B cell (primary cell): ENCODE measurements around the gene CDK10. TPM values are rescaled to one million over a fixed set of nuclear protein-coding genes. Genes with fewer than 3 reads are reported as not detected.

Experiments used
- ATAC-seq: fragments of 200-7000 bp; cut with Tn5 transposase; one replicate; pipeline ENCODE4 v1.10.0; 2021; ENCODE audit warnings: low read depth, mild to moderate bottlenecking, moderate number of reproducible peaks, moderate library complexity
- CTCF ChIA-PET: fragments of 350-600 bp; sonication (Branson Sonifier 250); formaldehyde crosslinking; loops from one replicate; lab custom pipeline; 2021; ENCODE audit warnings: antibody characterized with exemption, inconsistent platforms; lab: Charles Lee
- POLR2A ChIA-PET: fragments of 350-600 bp; sonication (Branson Sonifier 250); formaldehyde crosslinking; loops from one replicate; lab custom pipeline; 2021; ENCODE audit warnings: antibody characterized with exemption; lab: Charles Lee
- DNase-seq: peaks from one replicate; pipeline ENCODE4 v3.0.0; 2013
- H2AFZ ChIP-seq: 2 replicates; pipeline ENCODE4 v1.6.1; 2012; ENCODE audit warnings: mild to moderate bottlenecking, low read depth, low read length; ENCODE audit not compliant: insufficient read depth, poor library complexity, severe bottlenecking
- H3K27ac ChIP-seq, 2 donors: 1 replicate in 1 of 2; 2 replicates in 1 of 2; pipeline ENCODE4 v1.5.1; 2012 to 2013; ENCODE audit warnings: low read length in 2 of 2, mild to moderate bottlenecking in 2 of 2, moderate library complexity in 1 of 2
- H3K27me3 ChIP-seq, 4 experiments: fragments of 200-600 bp in 1 of 4; sonication (generic) in 1 of 4; replicated peaks in 1 of 4; 1 replicate in 2 of 4; 2 replicates in 2 of 4; pipeline versions ENCODE4 v1.6.1 to v1.7.0; 2013 to 2016; ENCODE audit warnings: low read length in 3 of 4, mild to moderate bottlenecking in 2 of 4, mixed read lengths in 1 of 4, moderate library complexity in 1 of 4; ENCODE audit not compliant: insufficient read depth in 4 of 4, control insufficient read depth in 3 of 4; ENCODE audit errors: control extremely low read depth in 1 of 4
- H3K36me3 ChIP-seq, 2 experiments: replicated peaks in 1 of 2; 1 replicate in 1 of 2; 2 replicates in 1 of 2; pipeline versions ENCODE4 v1.6.1 to v1.7.1; 2013; ENCODE audit warnings: low read length in 1 of 2; ENCODE audit not compliant: insufficient read depth in 2 of 2, control insufficient read depth in 1 of 2; ENCODE audit errors: control extremely low read depth in 1 of 2, extremely low read depth in 1 of 2
- H3K4me1 ChIP-seq, 2 donors: fragments of 200-600 bp in 1 of 2; sonication (generic) in 1 of 2; 1 replicate in 1 of 2; 2 replicates in 1 of 2; pipeline versions ENCODE4 v1.5.1 to v1.6.1; 2013 to 2017; ENCODE audit warnings: low read length in 2 of 2; ENCODE audit not compliant: control insufficient read depth in 2 of 2, insufficient read depth in 2 of 2
- H3K4me2 ChIP-seq: replicated peaks from 2 replicates; pipeline ENCODE3; 2012; ENCODE audit warnings: mild to moderate bottlenecking, low read depth, low read length; ENCODE audit not compliant: poor library complexity, severe bottlenecking
- H3K4me3 ChIP-seq, 5 experiments: fragments of 200-600 bp in 1 of 5; sonication (generic) in 1 of 5; 1 replicate in 3 of 5; 2 replicates in 2 of 5; pipeline versions ENCODE4 v1.5.1 to v1.7.0; 2011 to 2016; ENCODE audit warnings: low read length in 4 of 5, mild to moderate bottlenecking in 4 of 5, low read depth in 2 of 5, control low read depth in 1 of 5, moderate library complexity in 1 of 5; ENCODE audit not compliant: insufficient read depth in 1 of 5; ENCODE audit errors: control extremely low read depth in 1 of 5, extremely low read depth in 1 of 5
- H3K79me2 ChIP-seq: fragments of 200-600 bp; sonication (generic); one replicate; pipeline ENCODE4 v1.6.0; 2016; ENCODE audit warnings: low read length; ENCODE audit not compliant: control insufficient read depth, insufficient read depth
- H3K9ac ChIP-seq: fragments of 200-600 bp; sonication (generic); 2 replicates; pipeline ENCODE4 v1.6.1; 2017; ENCODE audit warnings: mild to moderate bottlenecking, low read length, moderate library complexity
- H3K9me3 ChIP-seq, 3 donors: one replicate each; pipeline versions ENCODE4 v1.6.1 to v1.7.1; 2013; ENCODE audit warnings: low read length in 2 of 3; ENCODE audit not compliant: control insufficient read depth in 2 of 3, insufficient read depth in 1 of 3; ENCODE audit errors: control extremely low read depth in 1 of 3
- H4K20me1 ChIP-seq: 2 replicates; pipeline ENCODE4 v1.6.0; 2012; ENCODE audit warnings: mild to moderate bottlenecking, low read length; ENCODE audit not compliant: insufficient read depth, control insufficient read depth, poor library complexity, severe bottlenecking
- H3K27ac Mint-ChIP-seq: one replicate; pipeline ENCODE4 v1.8.0; 2021; ENCODE audit warnings: mixed read lengths
- H3K27me3 Mint-ChIP-seq: one replicate; pipeline ENCODE4 v1.8.0; 2021; ENCODE audit warnings: mixed read lengths
- H3K4me1 Mint-ChIP-seq: one replicate; pipeline ENCODE4 v1.8.0; 2021; ENCODE audit warnings: mixed read lengths
- H3K4me3 Mint-ChIP-seq: one replicate; pipeline ENCODE4 v1.8.0; 2021; ENCODE audit warnings: mixed read lengths
- H3K9me3 Mint-ChIP-seq: one replicate; pipeline ENCODE4 v1.8.0; 2022; ENCODE audit warnings: mixed read lengths; ENCODE audit not compliant: insufficient read depth
- CTCF ChIP-seq: fragments of 200-600 bp; IDR thresholded peaks from one replicate; pipeline ENCODE4 v1.8.0; 2022; ENCODE audit warnings: antibody characterized with exemption, mild to moderate bottlenecking
- EZH2 ChIP-seq: IDR thresholded peaks from 2 replicates; pipeline ENCODE4 v1.6.1; 2012; ENCODE audit warnings: borderline replicate concordance, low read depth, mild to moderate bottlenecking, moderate library complexity, low read length; ENCODE audit not compliant: insufficient read depth, poor library complexity, severe bottlenecking
- WGBS: methylation state at CpG from one replicate; pipeline ENCODE4 v1.1.5; 2013; ENCODE audit warnings: missing lambda C conversion rate; ENCODE audit not compliant: insufficient coverage; 5-methylcytosine and 5-hydroxymethylcytosine counted together
- intact Hi-C: fragments of 100-400 bp; cut with micrococcal nuclease; formaldehyde crosslinking; loops from one replicate; pipeline ENCODE4 v1.10.0; 2022
- polyA plus RNA-seq: library from polyadenylated mRNA; depleted of rRNA; stranded (reverse); fragments of >200 nt; gene quantifications from 2 replicates; pipeline ENCODE4 v1.2.3, GENCODE V29; 2012
- total RNA-seq, 2 donors: library from RNA; stranded (reverse); fragments of 120-200 nt in 1 of 2; gene quantifications; 1 replicate in 1 of 2; 2 replicates in 1 of 2; pipeline versions ENCODE4 v1.2.3 to v1.2.4, GENCODE V29; 2013 to 2022

CDK10 gene
- total and polyA plus RNA-seq, 2 donors (not counting 1 experiment from before 2014, with no cell fraction given) = 114 to 145 TPM

GRCh38 chr16:89672177-89672941, 14.1 kb upstream of the CDK10 start:
- peaks cover 3% of the 10 kb centered on the region for H3K4me1 Mint-ChIP-seq
- CTCF ChIA-PET = no interaction called here
- H3K27me3 Mint-ChIP-seq = no peaks in the 10 kb centered on the region
- Histone ChIP-seq H4K20me1 (no peaks in the 10 kb centered on the region), H3K4me1 (no peaks in the 10 kb centered on the region), H3K79me2 (no peaks in the 10 kb centered on the region), H3K9ac (no peak overlapping the region), H2AFZ (no peak overlapping the region), H3K36me3 (no peaks in the 10 kb centered on the region), H3K27ac (no peak overlapping the region), H3K27me3 (no peaks in the 10 kb centered on the region), H3K4me3 (no peak overlapping the region), H3K4me2 (no peak overlapping the region), H3K9me3 (peaks cover 0 to 3% (median 0%) of the 10 kb centered on the region in 3 donors)
- no peak overlapping the region for H3K27ac Mint-ChIP-seq
- H3K9me3 Mint-ChIP-seq = no peaks in the 10 kb centered on the region
- 97% methylated on average over 12 of the region's 16 CpGs for WGBS
- no peak for DNase-seq
- ATAC-seq = no peak
- POLR2A ChIA-PET = no interaction called here
- TF ChIP-seq CTCF (no peak), EZH2 (no peak)
- H3K4me3 Mint-ChIP-seq = no peak overlapping the region
- intact Hi-C loops = no loop called here

DNA sequence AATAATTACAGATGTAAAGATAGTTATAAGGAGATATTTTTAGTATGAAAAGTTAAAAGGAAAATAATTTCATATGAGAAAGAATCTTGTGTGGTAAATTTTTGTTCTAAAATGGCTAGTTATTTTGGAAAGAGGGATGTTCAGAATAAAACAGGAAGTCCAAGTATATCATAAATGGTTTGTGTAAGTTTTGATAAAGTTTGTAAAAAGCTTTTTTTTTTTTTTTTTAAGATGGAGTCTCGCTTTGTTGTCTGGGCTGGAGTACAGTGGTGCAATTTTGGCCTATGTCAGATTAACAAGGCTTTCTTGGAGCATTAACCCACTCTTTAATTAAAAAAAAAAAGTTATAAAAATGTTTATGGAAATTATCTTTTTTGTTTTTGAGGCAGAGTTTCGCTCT, 8.2 kb upstream of the CDK10 start:
- Mint-ChIP-seq H3K9me3 (no peaks in the 10 kb centered on the region), H3K4me3 (no peak overlapping the region), H3K4me1 (no peaks in the 10 kb centered on the region), H3K27ac (no peak overlapping the region), H3K27me3 (no peaks in the 10 kb centered on the region)
- no peak overlapping the region for H3K4me3 ChIP-seq
- H4K20me1 ChIP-seq = no peaks in the 10 kb centered on the region
- no peaks in the 10 kb centered on the region for H3K36me3 ChIP-seq
- ChIA-PET POLR2A (no interaction called here), CTCF (no interaction called here)
- no peaks in the 10 kb centered on the region for H3K79me2 ChIP-seq
- H3K27me3 ChIP-seq = no peaks in the 10 kb centered on the region
- ATAC-seq (no peak), DNase-seq (no peak)
- 100% methylated on average over 1 of the region's 2 CpGs for WGBS
- intact Hi-C loops = no loop called here
- H3K27ac ChIP-seq = no peak overlapping the region
- no peak overlapping the region for H2AFZ ChIP-seq
- H3K9ac ChIP-seq = no peak overlapping the region
- TF ChIP-seq EZH2 (no peak), CTCF (no peak)
- no peaks in the 10 kb centered on the region for H3K4me1 ChIP-seq
- H3K9me3 ChIP-seq = peaks cover 0 to 24% (median 3%) of the 10 kb centered on the region in 3 donors
- H3K4me2 ChIP-seq = no peak overlapping the region
